Stimulated activated CD8-positive, alpha-beta memory T cell treated with anti-CD3 and anti-CD28 coated beads, Interleukin-12 subunit alpha, Interleukin-12 subunit beta, amount 100 ng/mL, for 4 hours (primary cell): ENCODE results near the gene PLCL2.

Experiments
- DNase-seq: peaks from one replicate; pipeline ENCODE4 v3.0.0-alpha.2; 2020; ENCODE audit warnings: low read depth

The PLCL2 gene

GRCh38 chr3:17044855-17045254, 160.1 kb downstream of the PLCL2 start:
- no peak for DNase-seq

- no peak for DNase-seq
These were observed 160.9 kb downstream of the PLCL2 start for GRCh38 chr3:17045705-17046104.

- no peak for DNase-seq
These were observed 161.9 kb downstream of the PLCL2 start for GRCh38 chr3:17046623-17047022.

GRCh38 chr3:17047162-17047561, 162.4 kb downstream of the PLCL2 start:
- DNase-seq: no peak

DNA sequence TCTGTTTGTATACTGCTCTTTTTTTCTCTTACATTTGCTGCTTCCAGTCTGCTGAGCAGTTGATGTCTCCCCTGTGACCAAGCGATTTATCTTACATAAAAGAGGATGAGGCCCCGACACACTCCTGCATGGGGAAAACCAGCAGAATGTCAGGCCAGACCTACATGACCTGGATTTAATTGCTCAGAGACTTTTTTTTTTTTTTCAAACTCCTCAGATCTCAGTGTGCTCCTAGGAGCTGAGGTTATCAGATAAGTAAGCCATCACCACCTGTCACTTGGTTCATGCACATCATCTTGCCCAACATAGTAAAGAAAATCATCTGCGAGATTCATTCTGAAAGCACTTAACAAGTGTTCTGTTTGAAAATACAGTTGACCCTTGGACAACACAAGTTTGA, 163.1 kb downstream of the PLCL2 start:
- DNase-seq: no peak

DNA sequence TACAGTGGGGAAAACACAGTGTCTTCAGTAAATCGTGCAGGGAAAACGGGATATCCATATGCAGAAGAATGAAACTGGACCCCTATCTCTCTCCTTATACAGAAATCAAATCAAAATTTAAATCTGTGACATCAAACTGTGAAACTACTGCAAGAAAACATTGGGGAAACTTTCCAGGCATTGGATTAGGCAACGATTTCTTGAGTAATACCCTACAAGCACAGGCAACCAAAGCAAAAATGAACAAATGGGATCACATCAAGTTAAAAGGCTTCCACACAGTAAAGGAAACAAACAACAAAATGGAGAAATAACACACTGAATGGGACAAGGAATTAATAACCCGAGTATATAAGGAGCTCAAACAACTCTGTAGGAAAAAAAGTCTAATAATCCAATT, 165.3 kb downstream of the PLCL2 start:
- DNase-seq: no peak

GRCh38 chr3:17050506-17050905, 165.8 kb downstream of the PLCL2 start:
- no peak for DNase-seq

- no peak for DNase-seq
These were observed 167.6 kb downstream of the PLCL2 start for GRCh38 chr3:17052363-17052762.

DNA sequence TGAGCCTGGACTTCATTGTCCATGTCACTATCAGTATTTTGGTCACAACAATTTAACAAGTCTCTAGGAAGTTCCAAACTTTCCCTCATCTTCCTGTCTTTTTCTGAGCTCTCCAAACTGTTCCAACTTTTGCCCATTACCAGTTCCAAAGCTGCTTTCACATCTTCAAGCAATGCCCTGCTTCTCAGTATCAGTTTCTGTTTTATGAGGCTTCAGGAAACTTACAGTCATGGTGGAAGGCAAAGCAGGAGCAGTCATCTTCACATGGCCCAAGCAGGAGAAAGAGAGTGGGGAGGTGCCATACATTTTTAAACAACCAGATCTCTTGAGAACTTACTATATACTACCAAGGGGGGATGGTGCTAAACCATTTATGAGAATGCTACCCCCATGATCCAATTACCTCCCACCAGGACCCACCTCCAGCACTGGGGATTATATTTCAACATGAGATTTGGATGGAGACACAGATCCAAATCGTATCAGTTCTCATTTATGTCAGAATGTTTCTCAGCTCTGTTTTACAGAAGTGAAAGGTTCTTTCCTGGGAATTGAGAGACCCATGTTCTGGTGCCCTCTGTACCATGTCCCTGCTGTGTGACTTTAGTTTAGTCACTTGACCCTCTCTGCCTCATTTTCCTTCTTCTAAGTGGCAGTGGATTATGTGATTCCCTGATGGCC, 169.7 kb downstream of the PLCL2 start:
- DNase-seq: no peak

- DNase-seq: no peak
These were observed 170.2 kb downstream of the PLCL2 start for GRCh38 chr3:17054982-17055343.

GRCh38 chr3:17055374-17056276, 170.9 kb downstream of the PLCL2 start:
- DNase-seq: no peak

DNA sequence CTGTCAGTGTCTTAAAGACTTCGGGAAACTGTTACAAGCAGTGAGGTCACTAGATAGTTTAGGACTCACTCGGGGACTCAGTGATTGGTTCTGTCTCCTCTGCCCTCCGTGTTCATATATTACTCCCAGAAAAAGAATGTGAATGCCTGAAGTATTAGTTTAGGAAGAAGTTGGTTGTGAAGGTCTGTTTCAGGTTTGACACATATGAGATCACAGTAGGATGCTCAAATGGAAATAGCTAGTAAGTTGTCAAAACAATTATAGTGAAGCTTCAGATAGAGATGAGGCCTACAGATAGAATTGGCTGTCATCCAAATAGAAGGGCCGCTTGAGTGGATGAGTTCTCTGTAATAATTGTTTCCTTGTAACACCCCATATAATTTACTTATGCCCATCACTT, 172.6 kb downstream of the PLCL2 start:
- no peak for DNase-seq

DNA sequence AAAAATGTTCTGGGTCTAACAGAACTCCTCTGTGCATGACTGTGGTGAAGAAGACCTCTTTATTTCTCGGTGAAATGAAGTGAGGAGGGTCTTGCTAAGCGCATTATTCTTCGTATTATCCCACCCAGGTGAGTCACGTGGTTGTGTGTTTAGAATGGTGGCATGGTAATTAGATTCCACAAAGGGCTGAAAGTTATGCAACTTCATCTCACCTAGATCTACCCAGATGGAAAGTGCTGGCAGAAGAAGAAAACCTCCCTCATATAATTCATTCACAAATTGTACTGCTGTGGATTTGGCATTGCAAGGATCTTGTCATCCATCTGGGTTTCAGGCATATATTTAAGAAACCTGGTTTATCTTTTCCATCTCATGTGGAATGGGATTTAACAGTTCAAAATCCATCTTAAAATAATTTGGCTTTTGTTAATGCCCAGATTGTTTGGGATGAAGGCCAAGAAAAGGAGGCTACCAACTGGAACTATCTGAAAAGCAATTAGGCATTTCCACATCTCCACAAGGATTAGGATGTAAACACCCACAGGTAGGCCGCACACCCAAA, 175.3 kb downstream of the PLCL2 start:
- DNase-seq: no peak

GRCh38 chr3:17061005-17061404, 176.2 kb downstream of the PLCL2 start:
- no peak for DNase-seq

GRCh38 chr3:17062736-17063135, 178.0 kb downstream of the PLCL2 start:
- DNase-seq: no peak

DNA sequence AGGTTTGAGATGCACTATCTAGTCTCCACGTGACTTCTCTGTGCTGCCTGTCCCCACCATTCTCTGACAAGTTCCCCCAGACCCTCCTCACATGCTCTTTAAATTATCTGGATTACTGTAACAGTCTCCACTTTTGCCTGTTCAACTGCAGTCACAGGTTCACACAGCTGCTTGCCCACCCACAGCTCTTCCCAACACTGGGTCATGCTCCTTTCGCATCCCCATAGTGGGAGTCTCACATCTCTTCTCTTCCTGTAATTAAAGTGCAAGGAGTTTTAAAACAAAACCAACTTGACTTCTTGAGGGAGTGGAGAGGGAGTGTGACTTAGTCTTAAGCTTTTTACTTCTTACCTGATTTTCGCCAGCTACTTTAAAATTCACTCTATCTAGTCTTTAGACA, 178.8 kb downstream of the PLCL2 start:
- DNase-seq: no peak

DNA sequence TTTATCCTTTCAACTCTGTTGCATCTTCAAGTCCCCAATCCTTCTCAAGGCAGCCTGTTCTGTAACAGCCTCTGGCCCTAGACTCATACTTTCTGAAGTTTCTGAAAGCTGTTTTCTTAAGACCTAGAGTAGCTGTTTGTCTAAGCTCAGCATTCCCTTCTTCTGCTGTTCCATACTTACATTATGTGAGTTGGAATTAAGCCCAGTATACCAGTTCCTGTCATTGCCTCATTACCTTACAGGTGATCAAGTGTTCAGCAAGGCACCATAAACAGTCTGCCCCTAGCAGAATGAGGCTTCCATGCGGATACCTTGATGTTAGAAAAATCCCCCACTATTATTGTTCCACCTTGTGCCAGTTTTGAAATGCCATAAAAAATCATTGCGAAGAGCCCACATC, 180.6 kb downstream of the PLCL2 start:
- DNase-seq: no peak

DNA sequence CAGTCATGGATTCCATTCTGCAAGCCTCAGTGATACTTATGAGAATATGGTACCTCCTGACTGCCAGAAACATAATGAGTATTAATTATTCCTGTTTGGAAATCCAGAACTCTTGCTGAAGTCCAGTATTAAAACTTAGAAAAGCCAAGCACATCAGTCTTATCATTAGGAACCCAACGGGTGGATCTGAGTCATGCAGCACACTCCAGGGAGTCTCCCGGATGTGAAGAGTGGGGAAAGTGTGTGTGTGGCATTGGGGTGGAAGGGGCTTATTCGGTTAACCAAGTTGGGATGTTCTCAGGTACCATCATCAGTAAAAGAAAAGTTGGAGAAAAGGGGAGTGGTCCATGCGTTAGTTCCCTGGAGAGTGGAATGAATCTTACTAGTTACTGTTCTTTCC, 181.1 kb downstream of the PLCL2 start:
- DNase-seq: no peak

GRCh38 chr3:17069754-17070153, 185.0 kb downstream of the PLCL2 start:
- DNase-seq: no peak

- no peak for DNase-seq
These were observed 185.6 kb downstream of the PLCL2 start for GRCh38 chr3:17070161-17070959.

GRCh38 chr3:17074559-17074958, 189.8 kb downstream of the PLCL2 start:
- DNase-seq: no peak

GRCh38 chr3:17075358-17075757, 190.6 kb downstream of the PLCL2 start:
- DNase-seq: no peak
